IMR-90 (cell line): ENCODE data around the gene VEPH1.

ENCODE experiments used
- BHLHE40 ChIP-seq: fragments of 150-350 bp; IDR thresholded peaks from 2 replicates; pipeline ENCODE4 v1.6.1; 2016; ENCODE audit warnings: mild to moderate bottlenecking, low read depth, low read length
- CHD1 ChIP-seq: IDR thresholded peaks from 2 replicates; pipeline ENCODE4 v1.6.1; 2012; ENCODE audit warnings: low read depth, low read length, improper control_type of control experiment
- FOS ChIP-seq: fragments of 150-350 bp; IDR thresholded peaks from 2 replicates; pipeline ENCODE4 v1.6.1; 2016; ENCODE audit warnings: low read depth, low read length
- MAFK ChIP-seq: IDR thresholded peaks from 2 replicates; pipeline ENCODE4 v1.6.1; 2012; ENCODE audit warnings: low read depth, low read length, improper control_type of control experiment
- MAZ ChIP-seq: IDR thresholded peaks from 2 replicates; pipeline ENCODE4 v1.6.1; 2012; ENCODE audit warnings: low read depth, mild to moderate bottlenecking, low read length, improper control_type of control experiment, moderate library complexity, borderline replicate concordance
- MXI1 ChIP-seq: IDR thresholded peaks from 2 replicates; pipeline ENCODE4 v1.6.1; 2012; ENCODE audit warnings: low read depth, mild to moderate bottlenecking, low read length, moderate library complexity, borderline replicate concordance
- NFE2L2 ChIP-seq: fragments of 150-350 bp; IDR thresholded peaks from 2 replicates; pipeline ENCODE4 v1.6.1; 2016; ENCODE audit warnings: low read depth, mild to moderate bottlenecking, low read length
- POLR2A ChIP-seq: IDR thresholded peaks from 2 replicates; pipeline ENCODE4 v1.6.1; 2012; ENCODE audit warnings: mild to moderate bottlenecking, low read depth, low read length
- RAD21 ChIP-seq: IDR thresholded peaks from 2 replicates; pipeline ENCODE4 v1.6.1; 2012; ENCODE audit warnings: low read length, improper control_type of control experiment
- RFX5 ChIP-seq: IDR thresholded peaks from 2 replicates; pipeline ENCODE4 v1.8.0; 2012; ENCODE audit warnings: low read depth, mild to moderate bottlenecking, low read length, moderate library complexity
- TF ChIP-seq, protein P1 (sequence below): conservative IDR thresholded peaks from 2 replicates; pipeline ENCODE4 v1.5.1; 2012; ENCODE audit warnings: mild to moderate bottlenecking, low read depth, low read length, improper control_type of control experiment
- TF ChIP-seq, protein P2 (sequence below): fragments of 150-350 bp; IDR thresholded peaks from 2 replicates; pipeline ENCODE4 v1.6.1; 2017; ENCODE audit warnings: mild to moderate bottlenecking, antibody characterized with exemption, low read length, low read depth
- TF ChIP-seq, protein P3 (sequence below): fragments of 150-350 bp; IDR thresholded peaks from 2 replicates; pipeline ENCODE4 v1.6.1; 2016; ENCODE audit warnings: low read depth, mild to moderate bottlenecking, low read length, moderate library complexity, borderline replicate concordance

- TF ChIP-seq NFE2L2 (no peak), RFX5 (no peak), POLR2A (no peak), CHD1 (no peak), MXI1 (no peak), RAD21 (no peak), MAZ (no peak), FOS (no peak), MAFK (no peak), BHLHE40 (no peak)
- TF ChIP-seq, protein P1, sequence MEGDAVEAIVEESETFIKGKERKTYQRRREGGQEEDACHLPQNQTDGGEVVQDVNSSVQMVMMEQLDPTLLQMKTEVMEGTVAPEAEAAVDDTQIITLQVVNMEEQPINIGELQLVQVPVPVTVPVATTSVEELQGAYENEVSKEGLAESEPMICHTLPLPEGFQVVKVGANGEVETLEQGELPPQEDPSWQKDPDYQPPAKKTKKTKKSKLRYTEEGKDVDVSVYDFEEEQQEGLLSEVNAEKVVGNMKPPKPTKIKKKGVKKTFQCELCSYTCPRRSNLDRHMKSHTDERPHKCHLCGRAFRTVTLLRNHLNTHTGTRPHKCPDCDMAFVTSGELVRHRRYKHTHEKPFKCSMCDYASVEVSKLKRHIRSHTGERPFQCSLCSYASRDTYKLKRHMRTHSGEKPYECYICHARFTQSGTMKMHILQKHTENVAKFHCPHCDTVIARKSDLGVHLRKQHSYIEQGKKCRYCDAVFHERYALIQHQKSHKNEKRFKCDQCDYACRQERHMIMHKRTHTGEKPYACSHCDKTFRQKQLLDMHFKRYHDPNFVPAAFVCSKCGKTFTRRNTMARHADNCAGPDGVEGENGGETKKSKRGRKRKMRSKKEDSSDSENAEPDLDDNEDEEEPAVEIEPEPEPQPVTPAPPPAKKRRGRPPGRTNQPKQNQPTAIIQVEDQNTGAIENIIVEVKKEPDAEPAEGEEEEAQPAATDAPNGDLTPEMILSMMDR, result no peak
- TF ChIP-seq, protein P2, sequence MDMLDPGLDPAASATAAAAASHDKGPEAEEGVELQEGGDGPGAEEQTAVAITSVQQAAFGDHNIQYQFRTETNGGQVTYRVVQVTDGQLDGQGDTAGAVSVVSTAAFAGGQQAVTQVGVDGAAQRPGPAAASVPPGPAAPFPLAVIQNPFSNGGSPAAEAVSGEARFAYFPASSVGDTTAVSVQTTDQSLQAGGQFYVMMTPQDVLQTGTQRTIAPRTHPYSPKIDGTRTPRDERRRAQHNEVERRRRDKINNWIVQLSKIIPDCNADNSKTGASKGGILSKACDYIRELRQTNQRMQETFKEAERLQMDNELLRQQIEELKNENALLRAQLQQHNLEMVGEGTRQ, result no peak
- TF ChIP-seq, protein P3, sequence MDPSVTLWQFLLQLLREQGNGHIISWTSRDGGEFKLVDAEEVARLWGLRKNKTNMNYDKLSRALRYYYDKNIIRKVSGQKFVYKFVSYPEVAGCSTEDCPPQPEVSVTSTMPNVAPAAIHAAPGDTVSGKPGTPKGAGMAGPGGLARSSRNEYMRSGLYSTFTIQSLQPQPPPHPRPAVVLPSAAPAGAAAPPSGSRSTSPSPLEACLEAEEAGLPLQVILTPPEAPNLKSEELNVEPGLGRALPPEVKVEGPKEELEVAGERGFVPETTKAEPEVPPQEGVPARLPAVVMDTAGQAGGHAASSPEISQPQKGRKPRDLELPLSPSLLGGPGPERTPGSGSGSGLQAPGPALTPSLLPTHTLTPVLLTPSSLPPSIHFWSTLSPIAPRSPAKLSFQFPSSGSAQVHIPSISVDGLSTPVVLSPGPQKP, result no peak
Measured at GRCh38 chr3:157300981-157301663, 202.1 kb downstream of the VEPH1 start.
